T-helper 1 cell treated with Interleukin-12 subunit alpha and Interleukin-12 subunit beta and Interleukin-4 antibody, amounts not matched to agents 30 ng/mL and 1 ng/mL, for 36 hours (primary cell): ENCODE measurements around the gene SSH2. TPM values are rescaled to one million over a fixed set of nuclear protein-coding genes. Genes with fewer than 3 reads are reported as not detected.
"Not testable (repeated sequence)": the region's sequence is repeated elsewhere in the genome, so short reads cannot be mapped to it uniquely, and the experiment has no call there.

Experiments
- intact Hi-C: fragments of 100-400 bp; cut with micrococcal nuclease; formaldehyde crosslinking; loops from one replicate; pipeline ENCODE4 v1.15.1; 2024
- total RNA-seq: library from RNA; stranded (reverse); gene quantifications from 2 replicates; pipeline ENCODE4 v1.2.3, GENCODE V29; 2022

Gene SSH2
- total RNA-seq, 1 donor from 2014 or later: 64.1 TPM

GRCh38 chr17:29682054-29682453 lies 248.0 kb downstream of the SSH2 start:
- intact Hi-C loops: no loop called here

- intact Hi-C loops: no loop called here
These were observed 252.2 kb downstream of the SSH2 start for GRCh38 chr17:29677824-29678223.

- intact Hi-C loops: no loop called here
These were observed 252.7 kb downstream of the SSH2 start for GRCh38 chr17:29677221-29677791.

DNA sequence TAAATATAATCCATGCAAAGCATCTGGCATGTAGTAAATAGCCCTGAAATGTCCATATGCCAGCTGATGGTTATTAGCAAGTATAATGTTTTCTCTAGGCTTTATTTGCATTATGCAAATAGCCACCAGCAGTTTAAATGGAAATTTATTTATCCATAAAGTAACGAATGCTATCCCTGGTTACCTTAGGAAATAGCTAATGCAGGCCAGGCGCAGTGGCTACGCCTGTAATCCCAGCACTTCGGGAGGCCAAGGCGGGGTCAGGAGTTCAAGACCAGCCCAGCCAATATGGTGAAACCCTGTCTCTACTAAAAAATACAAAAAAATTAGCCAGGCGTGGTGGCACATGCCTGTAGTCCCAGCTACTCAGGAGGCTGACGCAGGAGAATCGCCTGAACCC lies 254.1 kb downstream of the SSH2 start:
- intact Hi-C loops: not testable (repeated sequence)

- intact Hi-C loops: no loop called here
These were observed 255.7 kb downstream of the SSH2 start for GRCh38 chr17:29674281-29674680.

- intact Hi-C loops: no loop called here
These were observed 258.4 kb downstream of the SSH2 start for GRCh38 chr17:29671661-29672060.

DNA sequence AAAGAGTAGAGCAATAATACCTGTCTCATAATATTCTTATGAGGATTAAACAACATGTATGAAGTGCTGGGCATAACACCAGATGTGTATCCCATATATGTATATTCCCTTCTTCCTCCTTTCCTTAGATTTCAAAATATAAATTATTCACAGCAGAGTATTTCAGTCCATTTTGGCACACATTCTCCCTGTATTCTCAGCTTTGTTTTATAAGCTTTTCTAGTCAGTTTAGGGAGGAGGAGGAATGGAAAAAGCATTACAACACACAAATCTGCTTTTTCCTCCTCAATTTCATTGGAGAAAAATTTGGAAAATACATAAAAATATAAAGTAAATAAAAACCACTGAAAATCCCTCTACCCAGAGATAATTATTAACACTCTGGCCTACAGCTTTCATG lies 260.8 kb downstream of the SSH2 start:
- intact Hi-C loops: no loop called here

GRCh38 chr17:29667969-29668368 lies 262.1 kb downstream of the SSH2 start:
- intact Hi-C loops: no loop called here

DNA sequence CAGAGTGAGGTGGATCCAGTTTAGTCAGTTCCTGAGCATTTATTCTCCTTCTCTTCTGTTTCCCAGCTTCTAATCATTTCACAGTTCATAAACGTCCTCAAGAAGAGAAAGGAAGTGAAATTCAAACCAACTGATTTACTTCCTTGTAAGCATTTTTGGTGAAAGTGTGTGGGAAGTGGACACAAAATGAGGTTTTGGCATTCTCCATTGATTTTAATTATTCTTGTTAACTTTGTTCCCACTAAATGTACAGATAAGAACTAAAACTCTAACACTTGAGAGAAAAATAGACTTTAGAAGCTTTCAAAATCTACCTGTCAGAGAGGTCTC lies 264.6 kb downstream of the SSH2 start:
- intact Hi-C loops: no loop called here

DNA sequence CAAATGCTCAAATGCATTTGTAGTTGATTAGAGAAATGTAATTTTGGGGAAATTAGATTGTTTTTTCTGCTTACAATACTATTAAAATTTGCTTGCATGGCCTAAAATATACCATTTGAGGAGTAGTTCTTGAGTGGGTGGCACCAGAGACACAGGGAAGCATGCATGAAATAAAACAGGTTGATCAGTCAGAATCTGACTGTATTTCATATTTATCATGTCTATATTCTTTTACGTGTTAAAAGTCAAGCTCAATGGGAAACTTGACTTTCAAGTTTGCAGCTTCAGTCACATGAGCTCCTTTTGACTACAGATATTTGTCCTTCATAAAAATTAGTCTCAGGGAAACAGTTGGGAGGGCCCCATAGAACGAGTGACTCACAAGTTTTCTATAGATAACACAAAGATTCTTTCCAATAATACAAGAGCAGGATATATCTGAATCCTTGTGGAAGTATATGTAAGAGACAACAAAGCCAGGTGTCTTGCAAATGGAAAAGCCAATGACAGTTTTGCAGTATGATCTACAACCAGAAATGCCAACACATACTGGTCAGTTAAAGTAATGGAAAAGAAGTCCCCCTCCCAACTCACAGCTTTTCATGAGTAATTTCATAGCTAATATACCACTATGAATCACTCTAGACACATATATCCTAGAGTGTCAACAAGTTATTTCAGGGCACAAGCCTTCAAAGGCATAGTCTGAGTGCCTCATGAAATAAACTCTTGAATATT lies 265.1 kb downstream of the SSH2 start:
- intact Hi-C loops: no loop called here

DNA sequence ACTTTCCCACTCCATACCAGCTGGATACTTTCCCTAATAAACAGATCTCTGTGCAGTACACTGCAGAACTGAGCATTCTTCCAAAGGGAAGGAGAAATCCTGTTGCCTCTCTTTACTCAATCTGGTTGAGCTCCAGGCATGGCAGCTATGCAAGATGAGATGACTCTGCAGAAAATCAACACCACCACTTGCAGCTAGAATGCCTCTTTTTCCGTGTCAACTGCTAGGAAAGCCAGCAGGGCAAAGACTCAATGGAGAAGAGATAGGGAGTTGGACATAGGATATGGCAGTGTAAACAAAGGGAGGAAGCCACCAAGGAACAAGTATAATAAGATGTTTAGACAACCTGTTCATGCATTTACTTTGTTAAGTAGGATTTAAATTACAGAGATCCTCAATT lies 266.9 kb downstream of the SSH2 start:
- intact Hi-C loops: no loop called here

DNA sequence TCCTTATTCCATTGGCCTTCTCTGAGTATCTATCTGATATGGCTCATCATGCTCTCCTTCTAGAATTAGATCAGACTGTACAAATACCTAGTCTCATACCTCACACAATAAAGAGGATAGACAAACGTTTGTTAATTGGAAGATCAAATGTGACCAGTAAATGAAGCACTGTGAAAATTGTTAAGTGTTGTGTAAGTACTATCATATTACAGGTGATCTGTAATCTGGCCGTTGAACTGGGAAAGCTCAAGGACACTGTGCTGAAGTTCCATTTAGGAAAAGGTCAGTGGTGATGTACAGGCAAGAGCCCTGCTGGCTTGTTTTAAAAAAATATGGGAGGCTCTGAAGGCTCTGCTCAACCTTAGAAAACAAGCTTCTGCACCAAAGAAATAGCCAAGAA lies 268.8 kb downstream of the SSH2 start:
- intact Hi-C loops: no loop called here

DNA sequence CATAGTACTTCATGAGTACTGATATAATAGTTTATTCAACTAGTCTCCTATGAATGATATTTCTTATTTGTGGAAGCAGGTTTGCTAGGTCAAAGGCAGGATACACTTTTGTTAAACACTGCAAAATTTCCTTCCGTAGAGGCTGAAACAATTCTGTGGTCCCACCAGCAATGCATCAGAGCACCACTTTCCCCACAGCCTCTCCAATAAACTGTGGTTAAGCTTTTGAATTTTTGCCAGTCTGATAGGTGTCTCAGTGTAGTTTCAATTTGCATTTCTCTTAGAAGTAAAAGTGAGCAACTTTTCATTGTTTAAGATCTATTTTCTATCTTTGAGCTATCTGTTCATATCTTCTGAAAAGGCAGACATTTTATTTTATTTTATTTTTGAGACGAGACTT lies 270.9 kb downstream of the SSH2 start:
- intact Hi-C loops: no loop called here

GRCh38 chr17:29655323-29655722 lies 274.7 kb downstream of the SSH2 start:
- intact Hi-C loops: no loop called here

DNA sequence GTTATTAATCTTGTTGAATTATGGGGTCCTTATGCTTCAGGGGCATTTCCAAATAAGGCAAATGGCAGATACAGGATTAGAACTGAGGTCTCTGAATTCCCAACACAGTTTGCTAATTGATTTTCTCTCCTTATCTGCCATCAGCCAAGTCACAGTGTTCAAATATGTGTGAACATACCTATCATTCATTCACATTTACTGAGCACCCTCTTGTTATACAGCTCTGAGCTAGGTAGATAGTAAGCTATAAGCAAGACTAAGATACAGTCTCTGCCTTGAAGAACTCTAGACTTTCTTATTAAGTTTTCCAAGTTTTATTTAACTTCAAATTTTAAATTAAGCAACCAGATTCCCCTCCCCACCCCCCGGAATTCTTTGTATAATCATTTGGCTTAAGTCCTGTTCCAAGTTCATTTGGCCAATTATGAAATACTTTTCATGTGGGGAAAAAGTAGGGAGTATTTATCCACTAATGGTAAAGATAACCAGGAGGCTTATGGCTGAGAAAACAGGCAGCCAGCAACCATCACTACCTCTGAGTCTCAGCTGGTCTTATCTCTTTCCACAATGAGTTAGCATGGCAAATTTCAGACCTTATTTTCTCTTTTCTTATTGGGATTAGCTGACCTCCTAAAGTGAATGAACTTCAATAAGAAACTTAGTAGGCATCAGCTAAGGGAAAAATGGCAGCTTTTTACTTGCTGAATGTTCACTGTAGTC lies 275.9 kb downstream of the SSH2 start:
- intact Hi-C loops: no loop called here

DNA sequence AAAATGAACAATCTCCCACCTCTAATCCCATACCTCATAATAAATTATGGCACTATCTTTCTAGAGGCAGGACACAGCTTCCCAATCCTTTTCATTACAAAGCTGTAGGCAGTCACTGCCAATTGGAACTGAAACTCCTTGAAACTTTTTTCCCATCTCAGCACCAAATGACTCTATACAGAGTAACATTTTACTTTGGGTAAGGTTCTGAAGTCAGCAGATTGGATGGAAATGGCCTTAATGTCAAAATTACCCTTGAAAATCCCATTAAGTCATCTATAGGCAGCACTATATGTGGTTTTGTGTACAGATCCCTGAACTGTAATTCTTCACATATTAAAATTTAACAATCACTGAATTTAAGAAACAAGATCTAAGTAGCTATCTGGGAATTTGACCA lies 277.1 kb downstream of the SSH2 start:
- intact Hi-C loops: no loop called here

GRCh38 chr17:29651913-29652312 lies 278.1 kb downstream of the SSH2 start:
- intact Hi-C loops: not testable (repeated sequence)

GRCh38 chr17:29650396-29650795 lies 279.6 kb downstream of the SSH2 start:
- intact Hi-C loops: no loop called here

GRCh38 chr17:29649359-29649758 lies 280.7 kb downstream of the SSH2 start:
- intact Hi-C loops: no loop called here

- intact Hi-C loops: no loop called here
These were observed 282.0 kb downstream of the SSH2 start for GRCh38 chr17:29648005-29648404.

- intact Hi-C loops: no loop called here
These were observed 284.4 kb downstream of the SSH2 start for GRCh38 chr17:29645515-29646051.

DNA sequence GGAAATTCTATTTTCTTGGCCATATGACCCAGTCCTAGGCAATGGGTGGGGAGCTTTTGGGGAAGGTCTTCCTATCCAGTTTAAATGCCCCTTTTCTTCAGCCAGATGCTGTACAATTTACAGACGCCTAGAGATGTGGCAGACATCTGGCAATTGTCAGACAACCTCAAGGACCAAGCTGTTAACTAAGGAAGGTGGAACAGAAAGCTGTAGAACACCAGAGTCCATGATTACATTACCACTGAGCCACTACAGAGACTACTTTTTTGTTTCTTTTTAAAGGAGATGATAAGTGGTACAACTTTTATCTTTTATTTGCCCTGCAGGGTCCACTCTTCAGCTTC lies 286.2 kb downstream of the SSH2 start:
- intact Hi-C loops: no loop called here

DNA sequence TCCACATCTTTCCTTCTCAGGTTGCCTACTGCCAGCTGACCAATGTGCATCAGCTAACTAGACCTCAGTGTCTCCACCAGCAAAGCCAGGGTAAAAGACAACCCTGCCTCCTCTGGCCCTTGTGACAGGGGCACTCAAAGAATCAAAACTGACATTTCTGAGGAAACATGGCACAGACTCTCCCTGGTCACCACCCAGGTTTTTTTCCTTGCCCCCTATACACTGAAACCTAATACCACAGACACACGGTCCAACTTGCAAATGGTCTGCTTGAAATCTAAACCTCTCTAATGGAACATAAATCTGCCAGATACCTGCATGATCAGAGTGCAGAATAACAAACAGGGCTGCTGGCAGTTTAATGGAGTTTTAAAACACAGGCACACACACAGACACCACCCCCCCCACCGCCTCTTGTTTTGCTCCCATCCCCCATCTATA lies 287.8 kb downstream of the SSH2 start:
- intact Hi-C loops: no loop called here
